Lower leg skin (tissue), 3 donors: Measurements from ENCODE around the gene KMO.

Source experiments
- POLR2A ChIP-seq, 2 donors: fragments of 450-650 bp; IDR thresholded peaks; one replicate each; pipeline ENCODE4 v1.6.1; 2016 to 2017; ENCODE audit warnings: antibody characterized with exemption in 2 of 2, mild to moderate bottlenecking in 1 of 2, moderate library complexity in 1 of 2
- TF ChIP-seq, protein P1 (sequence below), 3 donors: fragments of 450-650 bp; IDR thresholded peaks; one replicate each; pipeline ENCODE4 v1.5.1; 2016; ENCODE audit warnings: antibody characterized with exemption in 3 of 3, mild to moderate bottlenecking in 3 of 3, moderate library complexity in 2 of 3

DNA sequence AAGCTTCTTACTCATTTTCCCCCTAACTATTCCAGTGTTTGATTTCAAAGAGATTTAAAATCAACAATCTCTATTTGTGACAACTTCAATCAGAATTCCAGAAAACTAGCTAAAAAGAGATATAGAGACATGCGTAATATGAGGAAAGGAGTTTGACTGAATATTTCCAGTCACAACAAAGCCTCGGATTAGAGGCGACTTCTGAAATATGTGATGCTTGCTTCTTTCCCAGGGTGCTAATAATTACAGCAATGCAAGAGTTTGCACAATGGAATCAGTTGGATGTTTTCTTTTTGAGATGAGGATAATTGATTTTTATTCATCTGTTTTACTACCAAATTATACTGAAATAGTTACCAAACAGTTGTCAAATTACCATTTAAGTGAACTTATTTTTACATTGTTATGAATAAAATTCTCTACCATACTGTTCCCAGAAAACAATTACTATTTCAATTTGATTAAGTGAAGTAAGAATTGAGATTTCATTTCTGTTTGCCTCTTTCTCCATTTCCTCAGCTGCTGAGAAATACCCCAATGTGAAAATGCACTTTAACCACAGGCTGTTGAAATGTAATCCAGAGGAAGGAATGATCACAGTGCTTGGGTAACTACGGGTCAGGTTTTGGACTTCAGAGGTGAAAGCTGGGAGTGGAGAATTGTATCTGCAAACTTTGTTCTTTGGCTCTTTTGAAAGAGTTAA lies 28.1 kb downstream of the KMO start:
- TF ChIP-seq, protein P1, sequence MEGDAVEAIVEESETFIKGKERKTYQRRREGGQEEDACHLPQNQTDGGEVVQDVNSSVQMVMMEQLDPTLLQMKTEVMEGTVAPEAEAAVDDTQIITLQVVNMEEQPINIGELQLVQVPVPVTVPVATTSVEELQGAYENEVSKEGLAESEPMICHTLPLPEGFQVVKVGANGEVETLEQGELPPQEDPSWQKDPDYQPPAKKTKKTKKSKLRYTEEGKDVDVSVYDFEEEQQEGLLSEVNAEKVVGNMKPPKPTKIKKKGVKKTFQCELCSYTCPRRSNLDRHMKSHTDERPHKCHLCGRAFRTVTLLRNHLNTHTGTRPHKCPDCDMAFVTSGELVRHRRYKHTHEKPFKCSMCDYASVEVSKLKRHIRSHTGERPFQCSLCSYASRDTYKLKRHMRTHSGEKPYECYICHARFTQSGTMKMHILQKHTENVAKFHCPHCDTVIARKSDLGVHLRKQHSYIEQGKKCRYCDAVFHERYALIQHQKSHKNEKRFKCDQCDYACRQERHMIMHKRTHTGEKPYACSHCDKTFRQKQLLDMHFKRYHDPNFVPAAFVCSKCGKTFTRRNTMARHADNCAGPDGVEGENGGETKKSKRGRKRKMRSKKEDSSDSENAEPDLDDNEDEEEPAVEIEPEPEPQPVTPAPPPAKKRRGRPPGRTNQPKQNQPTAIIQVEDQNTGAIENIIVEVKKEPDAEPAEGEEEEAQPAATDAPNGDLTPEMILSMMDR (IDR thresholded peaks at IDR 0.05): no peak
- no peak for TF ChIP-seq POLR2A (IDR thresholded peaks at IDR 0.05)
